H1 (cell line): Measurements from ENCODE around the gene ATP11A. TPM values are rescaled to one million over a fixed set of nuclear protein-coding genes. Genes with fewer than 3 reads are reported as not detected.
A peak's percentile ranks its signal among the peaks of the same experiment; 100 is the strongest.

Experiments used
- CTCF ChIA-PET: fragments of 300-600 bp; sonication (Branson Sonifier 250); formaldehyde crosslinking; loops from one replicate; lab custom pipeline; 2021; ENCODE audit not compliant: partially characterized antibody; lab: Charles Lee
- POLR2A ChIA-PET: fragments of 300-600 bp; sonication (Branson Sonifier 250); formaldehyde crosslinking; loops from one replicate; lab custom pipeline; 2021; ENCODE audit warnings: inconsistent platforms; ENCODE audit not compliant: partially characterized antibody; lab: Charles Lee
- DNase-seq, 2 experiments: peaks; one replicate each; pipeline versions ENCODE4 v3.0.0 to v3.0.0-alpha.2; 2010 to 2022; ENCODE audit warnings: low spot score in 2 of 2, low read depth in 1 of 2, mixed read lengths in 1 of 2
- FAIRE-seq: peaks from 2 replicates; lab custom pipeline; 2011; peaks lifted over from hg19 to GRCh38; lab: Jason Lieb, UNC
- H2AFZ ChIP-seq: 2 replicates; pipeline ENCODE4 v1.8.1; 2012; ENCODE audit warnings: low read length, inconsistent platforms
- H2AK5ac ChIP-seq: 2 replicates; pipeline ENCODE4 v1.6.1; 2013; ENCODE audit warnings: low read depth, low read length
- H2BK120ac ChIP-seq: replicated peaks from 2 replicates; pipeline ENCODE3; 2013; ENCODE audit warnings: low read depth, low read length, inconsistent platforms
- H2BK12ac ChIP-seq: 2 replicates; pipeline ENCODE4 v1.6.1; 2013; ENCODE audit warnings: low read depth, low read length
- H2BK15ac ChIP-seq: 2 replicates; pipeline ENCODE4 v1.6.1; 2013; ENCODE audit warnings: low read length
- H2BK20ac ChIP-seq: 2 replicates; pipeline ENCODE4 v1.6.1; 2013; ENCODE audit warnings: low read length
- H2BK5ac ChIP-seq: 2 replicates; pipeline ENCODE4 v1.6.1; 2013; ENCODE audit warnings: low read depth, low read length
- H3K14ac ChIP-seq: 2 replicates; pipeline ENCODE4 v1.6.1; 2013; ENCODE audit warnings: inconsistent platforms; ENCODE audit not compliant: insufficient read length
- H3K18ac ChIP-seq: 2 replicates; pipeline ENCODE4 v1.6.1; 2013; ENCODE audit warnings: low read length; ENCODE audit errors: extremely low read depth
- H3K23ac ChIP-seq: 2 replicates; pipeline ENCODE4 v1.6.1; 2013; ENCODE audit warnings: inconsistent platforms; ENCODE audit not compliant: insufficient read length
- H3K23me2 ChIP-seq: 2 replicates; pipeline ENCODE4 v1.6.1; 2013; ENCODE audit warnings: low read depth, low read length
- H3K27ac ChIP-seq: 2 replicates; pipeline ENCODE4 v1.6.1; 2011; ENCODE audit warnings: low read depth, low read length, inconsistent platforms
- H3K27me3 ChIP-seq, 4 experiments: replicated peaks in 1 of 4; 1 replicate in 1 of 4; 2 replicates in 3 of 4; pipeline versions ENCODE4 v1.6.1 to v1.8.1; 2011 to 2013; ENCODE audit warnings: low read length in 3 of 4, mild to moderate bottlenecking in 3 of 4, inconsistent platforms in 2 of 4, mixed read lengths in 2 of 4, moderate library complexity in 1 of 4; ENCODE audit not compliant: control insufficient read depth in 3 of 4, insufficient read depth in 3 of 4; ENCODE audit errors: extremely low read depth in 1 of 4
- H3K36me3 ChIP-seq, 4 experiments: 2 replicates each; pipeline versions ENCODE4 v1.6.1 to v1.8.1; 2011 to 2013; ENCODE audit warnings: mild to moderate bottlenecking in 4 of 4, low read length in 3 of 4, moderate library complexity in 2 of 4, control low read depth in 1 of 4, inconsistent platforms in 1 of 4; ENCODE audit not compliant: insufficient read depth in 4 of 4, control insufficient read depth in 2 of 4
- H3K4ac ChIP-seq: replicated peaks from 2 replicates; pipeline ENCODE3; 2013; ENCODE audit warnings: low read length, low read depth, mixed read lengths, inconsistent platforms; ENCODE audit not compliant: insufficient read length
- H3K4me1 ChIP-seq, 4 experiments: replicated peaks in 1 of 4; 1 replicate in 1 of 4; 2 replicates in 3 of 4; pipeline versions ENCODE4 v1.6.1 to v1.8.1; 2011 to 2013; ENCODE audit warnings: low read length in 3 of 4, inconsistent platforms in 2 of 4, mixed read lengths in 1 of 4; ENCODE audit not compliant: insufficient read depth in 4 of 4, control insufficient read depth in 3 of 4
- H3K4me2 ChIP-seq, 2 experiments: 2 replicates each; pipeline versions ENCODE4 v1.6.1 to v1.8.1; 2011 to 2013; ENCODE audit warnings: low read depth in 2 of 2, low read length in 2 of 2, control low read depth in 1 of 2, inconsistent platforms in 1 of 2, mild to moderate bottlenecking in 1 of 2; ENCODE audit not compliant: insufficient read depth in 1 of 2
- H3K4me3 ChIP-seq, 4 experiments: fragments of 200-600, 300-600 bp in 1 of 4; sonication (generic), shearing (Covaris generic), sonication (Bioruptor Twin) in 1 of 4; 2 replicates each; pipeline versions ENCODE4 v1.5.1 to v1.8.1; 2011 to 2016; ENCODE audit warnings: low read length in 4 of 4, low read depth in 3 of 4, control low read depth in 2 of 4, inconsistent platforms in 2 of 4, mild to moderate bottlenecking in 2 of 4, mixed read lengths in 1 of 4, moderate library complexity in 1 of 4; ENCODE audit not compliant: insufficient read depth in 2 of 4; ENCODE audit errors: extremely low read depth in 1 of 4
- H3K56ac ChIP-seq: replicated peaks from 2 replicates; pipeline ENCODE3; 2013; ENCODE audit warnings: low read depth, mild to moderate bottlenecking, mixed read lengths, low read length, inconsistent platforms; ENCODE audit not compliant: insufficient read length
- H3K79me1 ChIP-seq: 2 replicates; pipeline ENCODE4 v1.6.1; 2013; ENCODE audit warnings: low read depth, low read length, control low read depth
- H3K79me2 ChIP-seq, 2 experiments: 2 replicates each; pipeline versions ENCODE4 v1.6.1 to v1.8.1; 2012 to 2013; ENCODE audit warnings: low read length in 2 of 2, mild to moderate bottlenecking in 2 of 2, inconsistent platforms in 1 of 2; ENCODE audit not compliant: insufficient read depth in 2 of 2, control insufficient read depth in 1 of 2
- H3K9ac ChIP-seq, 4 experiments: replicated peaks in 1 of 4; 1 replicate in 1 of 4; 2 replicates in 3 of 4; pipeline versions ENCODE4 v1.6.1 to v1.8.1; 2011 to 2013; ENCODE audit warnings: low read depth in 3 of 4, low read length in 3 of 4, control low read depth in 2 of 4, mild to moderate bottlenecking in 2 of 4, moderate library complexity in 2 of 4, inconsistent platforms in 1 of 4; ENCODE audit errors: extremely low read depth in 1 of 4
- H3K9me3 ChIP-seq, 2 experiments: 2 replicates each; pipeline versions ENCODE4 v1.6.1 to v1.8.1; 2012 to 2013; ENCODE audit warnings: mild to moderate bottlenecking in 2 of 2, moderate library complexity in 2 of 2, control low read depth in 1 of 2, inconsistent platforms in 1 of 2, low read depth in 1 of 2, low read length in 1 of 2, mixed read lengths in 1 of 2; ENCODE audit not compliant: insufficient read depth in 2 of 2
- H4K20me1 ChIP-seq, 2 experiments: replicated peaks in 1 of 2; 2 replicates each; pipeline versions ENCODE3 to v1.8.1; 2011 to 2013; ENCODE audit warnings: inconsistent platforms in 2 of 2, low read length in 2 of 2, mild to moderate bottlenecking in 1 of 2; ENCODE audit not compliant: insufficient read depth in 2 of 2, control insufficient read depth in 1 of 2
- H4K5ac ChIP-seq: 2 replicates; pipeline ENCODE4 v1.6.1; 2013; ENCODE audit warnings: low read length, low read depth, mixed read lengths, inconsistent platforms; ENCODE audit not compliant: insufficient read length
- H4K8ac ChIP-seq: 2 replicates; pipeline ENCODE4 v1.8.0; 2013; ENCODE audit warnings: mild to moderate bottlenecking, moderate library complexity, low read length, inconsistent platforms; ENCODE audit not compliant: insufficient read depth; ENCODE audit errors: extremely low read depth
- H4K91ac ChIP-seq: replicated peaks from 2 replicates; pipeline ENCODE3; 2013; ENCODE audit warnings: low read length, mixed read lengths, inconsistent platforms; ENCODE audit not compliant: insufficient read length
- BRCA1 ChIP-seq: IDR thresholded peaks from 2 replicates; pipeline ENCODE4 v1.6.1; 2012; ENCODE audit warnings: low read depth, low read length, improper control_type of control experiment
- CREB1 ChIP-seq: IDR thresholded peaks from 2 replicates; pipeline ENCODE4 v1.6.1; 2012; ENCODE audit warnings: inconsistent platforms
- EGR1 ChIP-seq: IDR thresholded peaks from 2 replicates; pipeline ENCODE4 v1.6.1; 2011; ENCODE audit warnings: low read depth, low read length, borderline replicate concordance
- HDAC2 ChIP-seq, 2 experiments: fragments of 300-600 bp in 1 of 2; sonication (generic) in 1 of 2; IDR thresholded peaks; 2 replicates each; pipeline ENCODE4 v1.6.1; 2011 to 2012; ENCODE audit warnings: low read depth in 2 of 2, low read length in 2 of 2, mild to moderate bottlenecking in 2 of 2, moderate library complexity in 2 of 2, borderline replicate concordance in 1 of 2, inconsistent platforms in 1 of 2
- JUN ChIP-seq: IDR thresholded peaks from 2 replicates; pipeline ENCODE4 v1.6.1; 2011; ENCODE audit warnings: low read depth, mild to moderate bottlenecking, improper control_type of control experiment, low read length
- JUND ChIP-seq: IDR thresholded peaks from 2 replicates; pipeline ENCODE4 v1.6.1; 2011; ENCODE audit warnings: mild to moderate bottlenecking, improper control_type of control experiment, low read length
- PHF8 ChIP-seq: fragments of 200-600 bp; sonication (generic); conservative IDR thresholded peaks from 2 replicates; pipeline ENCODE4 v1.7.1; 2012; ENCODE audit warnings: low read depth, mild to moderate bottlenecking, inconsistent platforms, low read length, moderate library complexity
- POLR2AphosphoS5 ChIP-seq: IDR thresholded peaks from 2 replicates; pipeline ENCODE4 v1.6.1; 2011; ENCODE audit warnings: low read depth, low read length
- SP1 ChIP-seq: IDR thresholded peaks from 2 replicates; pipeline ENCODE4 v1.6.1; 2011; ENCODE audit warnings: low read depth, low read length
- TBP ChIP-seq: IDR thresholded peaks from 2 replicates; pipeline ENCODE4 v1.6.1; 2011; ENCODE audit warnings: low read depth, low read length, improper control_type of control experiment
- YY1 ChIP-seq: IDR thresholded peaks from 2 replicates; pipeline ENCODE4 v1.6.1; 2011; ENCODE audit warnings: low read depth, mild to moderate bottlenecking, low read length
- WGBS, 2 experiments: shearing (Covaris generic) in 1 of 2; methylation state at CpG; one replicate each; pipeline versions ENCODE4 v1.1.6 to v1.1.7; 2013 to 2015; ENCODE audit warnings: low lambda C conversion rate in 2 of 2, mixed read lengths in 2 of 2, inconsistent platforms in 1 of 2, low coverage in 1 of 2, missing lambda C conversion rate in 1 of 2; ENCODE audit not compliant: insufficient replicate concordance in 2 of 2, insufficient coverage in 1 of 2, insufficient read length in 1 of 2; ENCODE audit errors: extremely low coverage in 1 of 2, missing lambda C conversion rate in 1 of 2; 5-methylcytosine and 5-hydroxymethylcytosine counted together
- polyA plus RNA-seq, 7 experiments: library from polyadenylated mRNA; depleted of rRNA in 3 of 7; stranded (reverse) in 5 of 7; unstranded in 2 of 7; fragments of >200 nt in 5 of 7; fragments of 200-250 nt in 2 of 7; gene quantifications; 1 replicate in 5 of 7; 2 replicates in 1 of 7; 4 replicates in 1 of 7; pipeline versions ENCODE4 v1.2.1 to v1.2.3, GENCODE V29; 2011 to 2013; ENCODE audit warnings: missing spikeins in 2 of 7, mixed read lengths in 2 of 7
- total RNA-seq: library from RNA; stranded (reverse); fragmentation: NEBNext Ultra II Directional; extraction: Animal tissue kit (Norgen Biotek cat#: 25700); gene quantifications from 2 replicates; pipeline ENCODE4 v1.2.1, GENCODE V29; 2021

Gene ATP11A
- total and polyA plus RNA-seq, 2 of the 8 experiments (the other 6 are each of a cell fraction or from before 2014, with no cell fraction given), result 28.8 to 72.9 TPM

DNA sequence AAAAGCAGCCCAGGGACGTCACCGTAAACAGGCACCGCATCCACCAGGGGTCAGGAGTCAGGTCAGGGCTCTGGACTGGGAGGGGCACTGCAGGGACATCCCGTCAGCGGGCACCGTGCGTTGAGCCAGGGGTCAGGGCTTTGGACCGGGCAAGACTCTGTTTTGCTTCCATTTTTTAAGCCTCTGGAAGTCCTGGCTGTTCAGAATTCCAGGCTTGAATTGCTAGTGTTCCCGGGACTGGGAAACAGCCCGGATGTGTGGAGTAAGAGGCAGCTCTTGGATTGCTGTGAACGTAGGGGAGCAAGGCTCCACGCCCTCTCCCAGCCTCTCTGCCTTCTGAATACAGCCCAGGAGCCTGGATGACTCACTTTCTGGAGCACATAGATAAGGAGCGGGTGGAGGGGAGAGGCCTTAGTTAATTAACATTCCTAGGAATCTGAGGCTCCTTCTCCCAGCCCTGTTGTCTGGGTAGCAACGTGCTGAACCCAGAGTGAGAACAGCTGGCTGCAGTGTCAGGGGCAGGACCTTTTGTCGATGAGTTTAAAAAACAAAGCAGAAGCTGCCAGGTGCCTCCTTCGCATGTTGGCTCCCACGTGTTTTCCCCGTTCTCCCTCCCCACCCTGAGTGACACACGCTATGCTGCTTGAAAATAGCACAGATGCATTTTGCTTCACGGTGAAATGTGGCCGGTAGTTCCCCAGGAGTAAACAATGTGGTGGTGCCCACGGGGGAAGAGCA lies 21.9 kb downstream of the ATP11A start:
- 6% methylated on average over 22 of the region's 22 CpGs; no CpG with 5 or more reads in 1 of the 2 experiments for WGBS, 2 experiments
- Histone ChIP-seq H3K4me1 (peaks cover 13 to 48% (median 20%) of the 10 kb centered on the region in 4 experiments), H4K20me1 (no peaks in the 10 kb centered on the region), H3K23ac (no peak overlapping the region), H2BK20ac (peak overlapping the region; percentile 40; the same call in 1 of the 2 replicates), H3K27ac (peak overlapping the region; percentile 87), H2AFZ (no peak overlapping the region), H2BK5ac (peak overlapping the region; percentile 53), H2BK12ac (peak overlapping the region; percentile 60; the same call in 1 of the 2 replicates), H3K79me1 (peaks cover 14% of the 10 kb centered on the region), H3K9me3 (no peaks in the 10 kb centered on the region), H3K56ac (no peak overlapping the region), H2BK15ac (peak overlapping the region; percentile 49; the same call in 1 of the 2 replicates), H4K91ac (peak overlapping the region; percentile 96), H3K23me2 (no peaks in the 10 kb centered on the region; the same call in 1 of the 2 replicates), H3K79me2 (peaks cover 0 to 67% of the 10 kb centered on the region in 2 experiments; a peak in 2 of 4 replicates), H3K18ac (peak overlapping the region; percentile 80), H3K9ac (peak overlapping the region in 3 of 4 experiments; percentile 36 to 57 (median 52); a peak in 5 of 7 replicates), H4K5ac (peak overlapping the region; percentile 49), H3K27me3 (no peaks in the 10 kb centered on the region), H2AK5ac (peak overlapping the region; percentile 67), H3K4me2 (peak overlapping the region; percentile 55 to 63), H3K4ac (peak overlapping the region; percentile 62), H3K36me3 (no peaks in the 10 kb centered on the region), H3K4me3 (peak overlapping the region in 3 of 4 experiments; percentile 31 to 42 (median 36); a peak in 6 of 8 replicates), H4K8ac (peak overlapping the region; percentile 4), H2BK120ac (peak overlapping the region; percentile 17), H3K14ac (no peak overlapping the region)
- ChIA-PET POLR2A (interaction anchor here (0.6 to 3.5 kb wide), 9 partner anchors 12 to 106 kb away, joined by 3 to 19 read pairs (median 4); no protein-coding TSS in a partner anchor), CTCF (interaction anchor here (1.0 to 3.1 kb wide), 9 partner anchors 12 to 162 kb away, joined by 3 to 13 read pairs (median 4); no protein-coding TSS in a partner anchor)
- DNase-seq, result peak; percentile 74 to 86
- FAIRE-seq, result peak; percentile 94
- TF ChIP-seq POLR2AphosphoS5 (peak; percentile 21; the same call in 1 of the 2 replicates), HDAC2 (IDR thresholded peaks at IDR 0.05; ENCODE audit: borderline replicate concordance in 1 of 2, low read depth in 2 of 2, low read length in 2 of 2) (peak; percentile 40 to 63; a peak in 1 of 4 replicates), TBP (0 out of 2 replicates have a peak, but pooled peaks have one; percentile 48), BRCA1 (no peak), JUND (peak; percentile 97), PHF8 (no peak), YY1 (0 out of 2 replicates have a peak, but pooled peaks have one; percentile 50), SP1 (peak; percentile 70; the same call in 1 of the 2 replicates), EGR1 (0 out of 2 replicates have a peak, but pooled peaks have one; percentile 22), JUN (peak; percentile 59; the same call in 1 of the 2 replicates), CREB1 (peak; percentile 48; the same call in 1 of the 2 replicates)
